CD4-positive, CD25-positive, alpha-beta regulatory T cell (primary cell): ENCODE data around the gene XYLT1. TPM values are rescaled to one million over a fixed set of nuclear protein-coding genes. Genes with fewer than 3 reads are reported as not detected.
A peak's percentile ranks its signal among the peaks of the same experiment; 100 is the strongest.

ENCODE experiments used
- ATAC-seq, 2 donors: fragments of 150-1000 bp; cut with Tn5 transposase; one replicate each; pipeline ENCODE4 v1.10.0; 2021; ENCODE audit warnings: low read depth in 2 of 2, moderate number of reproducible peaks in 2 of 2, moderate library complexity in 1 of 2
- DNase-seq, 3 donors: peaks; one replicate each; pipeline versions ENCODE4 v3.0.0 to v3.0.0-alpha.2; 2012 to 2022; ENCODE audit warnings: mixed read lengths in 1 of 3
- H3K27ac ChIP-seq: one replicate; pipeline ENCODE4 v1.7.0; 2013; ENCODE audit warnings: mild to moderate bottlenecking, low read length; ENCODE audit not compliant: insufficient read depth, poor library complexity, severe bottlenecking
- H3K27me3 ChIP-seq: one replicate; pipeline ENCODE4 v1.7.0; 2013; ENCODE audit warnings: low read length; ENCODE audit not compliant: control insufficient read depth, insufficient read depth
- H3K36me3 ChIP-seq: one replicate; pipeline ENCODE4 v1.7.0; 2013; ENCODE audit warnings: mild to moderate bottlenecking, low read length, moderate library complexity; ENCODE audit not compliant: control insufficient read depth, insufficient read depth
- H3K4me1 ChIP-seq: 2 replicates; pipeline ENCODE4 v1.7.0; 2013; ENCODE audit warnings: mild to moderate bottlenecking, low read length; ENCODE audit not compliant: insufficient read depth, control insufficient read depth, poor library complexity, severe bottlenecking
- H3K4me3 ChIP-seq: one replicate; pipeline ENCODE4 v1.7.0; 2013; ENCODE audit warnings: low read depth, mild to moderate bottlenecking, low read length, moderate library complexity
- H3K9me3 ChIP-seq, 2 experiments: 1 replicate in 1 of 2; 2 replicates in 1 of 2; pipeline ENCODE4 v1.7.0; 2013; ENCODE audit warnings: low read length in 2 of 2, mild to moderate bottlenecking in 1 of 2, moderate library complexity in 1 of 2; ENCODE audit not compliant: control insufficient read depth in 2 of 2
- H3K27ac Mint-ChIP-seq, 3 donors: one replicate each; pipeline ENCODE4 v1.8.0; 2020 to 2022; ENCODE audit warnings: mild to moderate bottlenecking in 3 of 3, mixed read lengths in 3 of 3, moderate library complexity in 2 of 3
- H3K27me3 Mint-ChIP-seq: one replicate; pipeline ENCODE4 v1.8.0; 2022; ENCODE audit warnings: mild to moderate bottlenecking, mixed read lengths
- H3K36me3 Mint-ChIP-seq: one replicate; pipeline ENCODE4 v1.8.0; 2020; ENCODE audit warnings: mixed read lengths
- H3K4me1 Mint-ChIP-seq, 4 donors: one replicate each; pipeline ENCODE4 v1.8.0; 2020 to 2022; ENCODE audit warnings: mixed read lengths in 4 of 4, mild to moderate bottlenecking in 1 of 4
- H3K4me3 Mint-ChIP-seq, 4 donors: one replicate each; pipeline ENCODE4 v1.8.0; 2020 to 2022; ENCODE audit warnings: mild to moderate bottlenecking in 4 of 4, mixed read lengths in 4 of 4, moderate library complexity in 3 of 4
- H3K9me3 Mint-ChIP-seq, 7 donors: one replicate each; pipeline ENCODE4 v1.8.0; 2020 to 2022; ENCODE audit warnings: mixed read lengths in 7 of 7, mild to moderate bottlenecking in 3 of 7, moderate library complexity in 2 of 7
- polyA plus RNA-seq, 4 donors: library from polyadenylated mRNA; unstranded; fragments of 300-500 nt; fragmentation: Illumina TruSeq; gene quantifications; one replicate each; pipeline ENCODE4 v1.2.3, GENCODE V29; 2021
- total RNA-seq: library from RNA; stranded (reverse); gene quantifications from one replicate; pipeline ENCODE4 v1.2.3, GENCODE V29; 2022

The XYLT1 gene
- total and polyA plus RNA-seq, 5 donors from 2014 or later = 0.68 to 26.3 (median 3.1) TPM

GRCh38 chr16:17501321-17501720 lies 30.6 kb upstream of the XYLT1 start:
- no peak overlapping the region for H3K27ac Mint-ChIP-seq

DNA sequence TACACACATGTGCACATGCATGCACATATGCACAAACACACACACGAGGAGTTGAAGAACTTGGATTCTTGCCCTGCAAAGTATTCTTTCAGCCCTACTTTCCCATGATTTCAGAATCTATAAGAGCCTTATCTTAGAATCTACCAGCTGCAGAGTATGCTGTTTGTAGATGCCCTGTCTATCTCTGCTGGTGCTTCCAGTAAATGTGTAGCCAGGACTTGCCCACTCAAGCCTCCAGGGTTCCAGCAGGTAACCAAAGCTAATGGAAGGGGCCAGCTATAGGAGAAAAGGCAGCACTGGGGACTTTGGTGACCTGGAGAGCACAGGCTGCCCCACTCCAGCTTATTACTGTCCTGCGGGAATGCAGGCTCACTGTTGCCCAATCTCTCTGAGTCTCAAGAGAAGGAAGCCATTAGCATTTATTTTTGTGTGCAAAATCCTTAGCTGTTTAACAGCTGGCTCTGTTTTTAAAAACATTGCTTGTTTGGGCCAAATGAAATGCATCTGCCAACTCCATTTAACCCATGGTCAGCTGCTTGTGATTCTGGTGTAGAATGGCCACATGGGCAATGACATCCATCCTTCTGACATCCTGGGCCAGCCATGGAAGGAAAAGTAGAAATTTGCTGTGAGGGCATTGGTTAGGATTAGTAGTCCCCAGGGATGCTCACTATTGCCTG lies 28.6 kb upstream of the XYLT1 start:
- Mint-ChIP-seq H3K27ac (no peak overlapping the region), H3K36me3 (no peaks in the 10 kb centered on the region), H3K27me3 (peaks cover 16% of the 10 kb centered on the region), H3K9me3 (peaks cover 0 to 2% (median 0%) of the 10 kb centered on the region in 7 donors), H3K4me3 (no peak overlapping the region), H3K4me1 (no peaks in the 10 kb centered on the region)
- no peak for DNase-seq
- no peak for ATAC-seq
- Histone ChIP-seq H3K4me1 (no peaks in the 10 kb centered on the region), H3K27me3 (peaks cover 9% of the 10 kb centered on the region), H3K4me3 (no peak overlapping the region), H3K36me3 (no peaks in the 10 kb centered on the region), H3K27ac (no peak overlapping the region), H3K9me3 (no peaks in the 10 kb centered on the region)

More at GRCh38 chr16:17501321-17501720, 30.6 kb upstream of the XYLT1 start:
- no peak for DNase-seq
- Histone ChIP-seq H3K27ac (no peak overlapping the region), H3K36me3 (no peaks in the 10 kb centered on the region), H3K9me3 (no peaks in the 10 kb centered on the region), H3K4me1 (no peaks in the 10 kb centered on the region), H3K4me3 (no peak overlapping the region), H3K27me3 (peaks cover 7% of the 10 kb centered on the region)
- Mint-ChIP-seq H3K4me3 (no peak overlapping the region), H3K36me3 (no peaks in the 10 kb centered on the region), H3K27me3 (peaks cover 10% of the 10 kb centered on the region), H3K4me1 (no peaks in the 10 kb centered on the region), H3K9me3 (peaks cover 0 to 2% (median 0%) of the 10 kb centered on the region in 7 donors)
- no peak for ATAC-seq

DNA sequence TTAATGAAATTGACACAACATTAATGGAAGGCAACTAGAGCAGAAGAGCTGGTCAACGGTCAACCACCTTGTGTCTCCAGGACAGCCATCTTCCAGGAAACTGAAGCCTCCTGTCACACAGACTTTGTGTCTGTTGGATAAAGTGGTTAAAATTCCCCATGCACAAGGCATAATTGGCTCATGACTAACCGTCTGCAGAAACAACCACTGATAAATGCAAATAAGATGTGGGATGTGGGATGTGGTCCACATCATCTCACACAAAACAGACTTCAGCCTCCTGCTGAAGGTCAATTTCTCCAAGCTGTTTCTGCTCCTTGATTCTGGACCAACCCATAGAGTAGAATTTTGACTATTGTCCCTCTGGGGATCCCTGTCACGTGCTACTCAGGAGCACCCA lies 26.9 kb upstream of the XYLT1 start:
- H3K27ac Mint-ChIP-seq = no peak overlapping the region
- H3K27ac ChIP-seq = no peak overlapping the region
- H3K4me3 ChIP-seq = no peak overlapping the region
- peaks cover 9% of the 10 kb centered on the region for H3K27me3 ChIP-seq
- H3K4me3 Mint-ChIP-seq = no peak overlapping the region
- H3K4me1 Mint-ChIP-seq = no peaks in the 10 kb centered on the region
- DNase-seq (no peak), ATAC-seq (no peak)
- H3K36me3 Mint-ChIP-seq = no peaks in the 10 kb centered on the region
- H3K9me3 Mint-ChIP-seq = peaks cover 0 to 1% (median 0%) of the 10 kb centered on the region in 7 donors
- no peaks in the 10 kb centered on the region for H3K9me3 ChIP-seq
- H3K4me1 ChIP-seq = no peaks in the 10 kb centered on the region
- H3K27me3 Mint-ChIP-seq = peaks cover 13% of the 10 kb centered on the region
- H3K36me3 ChIP-seq = no peaks in the 10 kb centered on the region

DNA sequence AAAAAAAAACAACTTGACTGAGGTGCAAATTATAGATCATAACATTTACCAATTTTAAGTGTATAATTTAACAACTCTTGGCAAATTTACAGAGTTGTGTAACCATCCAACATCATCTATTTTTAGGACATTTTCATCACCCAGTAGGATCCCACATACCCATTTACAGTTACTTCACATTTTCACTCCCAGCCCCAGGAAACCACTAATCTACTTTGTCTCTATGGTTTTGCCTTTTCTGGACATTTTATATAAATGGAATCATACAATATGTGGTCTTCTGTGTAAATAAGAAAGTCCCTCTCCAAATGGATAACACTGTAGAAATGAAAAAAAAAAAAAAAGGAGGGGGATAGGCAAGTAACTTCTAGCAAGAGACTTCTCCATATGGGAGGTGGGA lies 26.1 kb upstream of the XYLT1 start:
- Histone ChIP-seq H3K4me3 (no peak overlapping the region), H3K9me3 (no peaks in the 10 kb centered on the region), H3K27ac (no peak overlapping the region), H3K36me3 (no peaks in the 10 kb centered on the region), H3K4me1 (no peaks in the 10 kb centered on the region), H3K27me3 (peaks cover 9% of the 10 kb centered on the region)
- H3K4me1 Mint-ChIP-seq = no peaks in the 10 kb centered on the region
- ATAC-seq = no peak
- peaks cover 0 to 1% (median 0%) of the 10 kb centered on the region in 7 donors for H3K9me3 Mint-ChIP-seq
- H3K4me3 Mint-ChIP-seq = no peak overlapping the region
- no peak overlapping the region for H3K27ac Mint-ChIP-seq
- DNase-seq = no peak
- H3K27me3 Mint-ChIP-seq = peaks cover 13% of the 10 kb centered on the region
- no peaks in the 10 kb centered on the region for H3K36me3 Mint-ChIP-seq

DNA sequence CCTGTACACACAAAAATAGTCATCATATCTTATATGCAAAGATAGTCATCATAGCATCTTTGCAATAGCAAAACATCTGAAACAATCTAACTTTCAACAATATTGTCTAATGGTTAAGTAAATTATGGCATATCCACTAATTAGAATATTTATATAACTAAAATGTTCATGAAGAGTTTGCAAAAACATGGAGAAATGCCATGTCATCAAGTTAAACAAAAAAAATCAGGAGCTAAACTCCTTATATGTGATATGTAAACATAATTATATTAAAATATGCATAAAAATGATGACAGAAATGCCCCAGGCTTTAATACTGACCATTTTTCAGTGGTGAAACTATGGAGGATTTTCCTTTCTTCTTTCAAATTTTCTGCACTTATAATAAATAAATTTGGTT lies 22.3 kb upstream of the XYLT1 start:
- H3K9me3 ChIP-seq = no peaks in the 10 kb centered on the region
- peaks cover 6% of the 10 kb centered on the region for H3K27me3 ChIP-seq
- no peak overlapping the region for H3K4me3 ChIP-seq
- H3K4me3 Mint-ChIP-seq = no peak overlapping the region
- no peak overlapping the region for H3K27ac Mint-ChIP-seq
- H3K27me3 Mint-ChIP-seq = peaks cover 27% of the 10 kb centered on the region
- H3K9me3 Mint-ChIP-seq = peaks cover 0 to 3% (median 0%) of the 10 kb centered on the region in 7 donors
- ATAC-seq (no peak), DNase-seq (no peak)
- H3K4me1 ChIP-seq = no peaks in the 10 kb centered on the region
- no peaks in the 10 kb centered on the region for H3K36me3 ChIP-seq
- no peaks in the 10 kb centered on the region for H3K36me3 Mint-ChIP-seq
- no peak overlapping the region for H3K27ac ChIP-seq
- peaks cover 0 to 3% (median 0%) of the 10 kb centered on the region in 4 donors for H3K4me1 Mint-ChIP-seq

DNA sequence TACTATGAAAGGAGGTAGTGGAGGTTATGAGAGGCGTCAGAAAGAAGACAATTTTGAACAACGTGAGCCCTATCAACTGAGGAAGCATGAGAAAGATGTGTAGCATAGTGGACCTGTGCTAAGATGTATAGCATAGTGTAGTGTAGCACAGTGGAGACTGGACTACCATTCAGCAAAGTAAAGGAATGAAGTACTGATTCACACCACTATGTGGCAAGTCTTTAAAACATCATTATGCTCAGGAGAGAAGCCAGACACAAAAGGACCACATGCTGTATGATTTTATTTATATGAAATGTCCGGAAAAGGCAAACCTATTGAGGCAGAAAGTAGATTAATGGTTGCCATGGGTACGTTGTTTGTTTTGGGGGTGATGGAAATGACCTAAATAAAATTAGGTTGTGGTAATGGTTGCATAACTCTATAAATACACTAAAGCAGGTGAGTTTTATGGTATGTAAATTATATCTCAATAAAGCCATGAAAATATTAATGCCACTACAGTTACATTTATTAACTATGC lies 20.4 kb upstream of the XYLT1 start:
- Histone ChIP-seq H3K4me1 (no peaks in the 10 kb centered on the region), H3K27me3 (peaks cover 2% of the 10 kb centered on the region), H3K9me3 (no peaks in the 10 kb centered on the region), H3K4me3 (no peak overlapping the region), H3K27ac (no peak overlapping the region), H3K36me3 (no peaks in the 10 kb centered on the region)
- peaks cover 0 to 3% (median 0%) of the 10 kb centered on the region in 4 donors for H3K4me1 Mint-ChIP-seq
- no peak for ATAC-seq
- DNase-seq = no peak
- H3K4me3 Mint-ChIP-seq = no peak overlapping the region
- peaks cover 0 to 2% (median 0%) of the 10 kb centered on the region in 7 donors for H3K9me3 Mint-ChIP-seq
- no peak overlapping the region for H3K27ac Mint-ChIP-seq
- no peaks in the 10 kb centered on the region for H3K36me3 Mint-ChIP-seq
- H3K27me3 Mint-ChIP-seq = peaks cover 34% of the 10 kb centered on the region

GRCh38 chr16:17488506-17488905 lies 17.7 kb upstream of the XYLT1 start:
- no peaks in the 10 kb centered on the region for H3K4me1 ChIP-seq
- H3K27ac ChIP-seq = no peak overlapping the region
- DNase-seq (no peak), ATAC-seq (no peak)
- peaks cover 0 to 4% (median 0%) of the 10 kb centered on the region in 7 donors for H3K9me3 Mint-ChIP-seq
- H3K27me3 ChIP-seq = peaks cover 3% of the 10 kb centered on the region
- H3K4me3 ChIP-seq = no peak overlapping the region
- no peaks in the 10 kb centered on the region for H3K9me3 ChIP-seq
- H3K27me3 Mint-ChIP-seq = peaks cover 38% of the 10 kb centered on the region
- no peak overlapping the region for H3K4me3 Mint-ChIP-seq
- H3K27ac Mint-ChIP-seq = no peak overlapping the region
- no peaks in the 10 kb centered on the region for H3K36me3 Mint-ChIP-seq
- no peaks in the 10 kb centered on the region for H3K36me3 ChIP-seq
- H3K4me1 Mint-ChIP-seq = peaks cover 0 to 5% (median under 1%) of the 10 kb centered on the region in 4 donors

GRCh38 chr16:17483351-17483750 lies 12.6 kb upstream of the XYLT1 start:
- ATAC-seq (no peak), DNase-seq (no peak)
- Histone ChIP-seq H3K4me1 (no peaks in the 10 kb centered on the region), H3K36me3 (no peaks in the 10 kb centered on the region), H3K9me3 (no peaks in the 10 kb centered on the region), H3K4me3 (no peak overlapping the region), H3K27me3 (peaks cover 13% of the 10 kb centered on the region), H3K27ac (no peak overlapping the region)
- H3K4me1 Mint-ChIP-seq = peaks cover 0 to 3% (median 1%) of the 10 kb centered on the region in 4 donors
- no peaks in the 10 kb centered on the region for H3K36me3 Mint-ChIP-seq
- H3K4me3 Mint-ChIP-seq = peak overlapping the region in 1 of 4 donors; percentile 7
- H3K27ac Mint-ChIP-seq = no peak overlapping the region
- peaks cover 47% of the 10 kb centered on the region for H3K27me3 Mint-ChIP-seq
- peaks cover 0 to 4% (median 0%) of the 10 kb centered on the region in 7 donors for H3K9me3 Mint-ChIP-seq
